HAP-1 (cell line): Measurements from ENCODE around the gene IKBKG.

Source experiments
- DNase-seq, 2 experiments: peaks; one replicate each; pipeline ENCODE4 v3.0.0-alpha.2; 2016 to 2020; ENCODE audit warnings: low spot score in 2 of 2
- H3K27me3 ChIP-seq: fragments of 250-450 bp; sonication (Bioruptor Pico); 2 replicates; pipeline ENCODE4 v1.5.1; 2020; ENCODE audit warnings: low read depth, mild to moderate bottlenecking, moderate library complexity
- H3K36me3 ChIP-seq: fragments of 250-450 bp; sonication (Bioruptor Pico); replicated peaks from 2 replicates; pipeline ENCODE4 v1.5.1; 2020; ENCODE audit warnings: mild to moderate bottlenecking
- H3K4me1 ChIP-seq: fragments of 250-450 bp; sonication (Bioruptor Pico); 2 replicates; pipeline ENCODE4 v1.5.1; 2020; ENCODE audit warnings: mild to moderate bottlenecking
- H3K4me3 ChIP-seq: fragments of 250-450 bp; sonication (Bioruptor Pico); 2 replicates; pipeline ENCODE4 v1.5.1; 2020; ENCODE audit warnings: mild to moderate bottlenecking, moderate library complexity
- H3K9me3 ChIP-seq: fragments of 250-450 bp; sonication (Bioruptor Pico); 2 replicates; pipeline ENCODE4 v1.5.1; 2020; ENCODE audit warnings: mild to moderate bottlenecking, moderate library complexity
- in situ Hi-C: fragments of 300-500 bp; cut with MboI; formaldehyde crosslinking; loops from 3 replicates; pipeline ENCODE4 v1.14.3; 2020; ENCODE audit warnings: low sequenced_read_pairs, inconsistent platforms, mixed read lengths

IKBKG gene

DNA sequence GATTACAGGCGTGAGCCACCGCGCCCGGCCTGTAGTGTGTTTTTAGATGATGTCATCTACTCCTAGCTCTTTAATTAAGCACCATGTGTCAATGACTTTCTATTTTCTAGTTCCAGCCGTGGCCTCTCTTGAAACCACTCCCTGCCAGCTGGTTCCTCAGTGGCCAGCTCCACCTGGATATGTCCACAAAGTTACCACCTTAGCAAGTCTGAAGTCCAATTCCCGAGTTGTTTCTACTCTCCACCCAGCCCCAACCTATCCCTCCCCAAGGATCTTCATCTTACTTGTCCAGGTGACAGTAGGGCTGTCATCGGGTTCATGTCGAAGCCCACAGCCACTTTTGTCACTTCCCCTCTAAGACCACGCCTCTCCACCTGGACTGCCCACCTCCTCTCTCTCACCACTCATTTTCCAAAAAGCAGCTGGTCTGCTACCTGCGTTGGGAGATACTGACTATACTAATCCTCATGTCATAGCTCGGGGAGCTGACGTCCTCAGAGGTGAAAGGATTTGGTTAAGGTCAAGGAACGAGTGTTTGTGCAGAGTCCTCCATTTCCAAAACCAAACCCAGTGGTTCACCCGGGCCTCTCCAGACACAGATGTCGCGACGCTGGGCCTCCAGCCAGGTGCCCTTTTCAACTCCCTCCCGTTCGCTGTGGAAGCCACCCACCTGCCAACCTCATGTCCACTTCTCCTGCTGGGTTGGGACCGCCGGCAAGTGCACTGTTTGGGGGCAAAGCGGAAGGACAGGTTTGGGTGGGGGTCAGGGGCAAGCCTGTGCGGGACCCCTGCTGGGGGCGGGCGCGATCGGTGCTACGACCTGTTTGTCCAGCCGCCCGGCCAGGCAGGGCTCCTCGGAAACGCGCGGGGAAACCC lies 32.1 kb upstream of the IKBKG start:
- H3K4me1 ChIP-seq: peaks cover 19% of the 10 kb centered on the region
- peaks cover 11% of the 10 kb centered on the region for H3K36me3 ChIP-seq
- no peaks in the 10 kb centered on the region for H3K27me3 ChIP-seq
- H3K4me3 ChIP-seq: peak overlapping the region; percentile 96
- no peaks in the 10 kb centered on the region for H3K9me3 ChIP-seq
- DNase-seq: peak in 1 of 2 experiments; percentile 32
- in situ Hi-C loops: no loop called here

DNA sequence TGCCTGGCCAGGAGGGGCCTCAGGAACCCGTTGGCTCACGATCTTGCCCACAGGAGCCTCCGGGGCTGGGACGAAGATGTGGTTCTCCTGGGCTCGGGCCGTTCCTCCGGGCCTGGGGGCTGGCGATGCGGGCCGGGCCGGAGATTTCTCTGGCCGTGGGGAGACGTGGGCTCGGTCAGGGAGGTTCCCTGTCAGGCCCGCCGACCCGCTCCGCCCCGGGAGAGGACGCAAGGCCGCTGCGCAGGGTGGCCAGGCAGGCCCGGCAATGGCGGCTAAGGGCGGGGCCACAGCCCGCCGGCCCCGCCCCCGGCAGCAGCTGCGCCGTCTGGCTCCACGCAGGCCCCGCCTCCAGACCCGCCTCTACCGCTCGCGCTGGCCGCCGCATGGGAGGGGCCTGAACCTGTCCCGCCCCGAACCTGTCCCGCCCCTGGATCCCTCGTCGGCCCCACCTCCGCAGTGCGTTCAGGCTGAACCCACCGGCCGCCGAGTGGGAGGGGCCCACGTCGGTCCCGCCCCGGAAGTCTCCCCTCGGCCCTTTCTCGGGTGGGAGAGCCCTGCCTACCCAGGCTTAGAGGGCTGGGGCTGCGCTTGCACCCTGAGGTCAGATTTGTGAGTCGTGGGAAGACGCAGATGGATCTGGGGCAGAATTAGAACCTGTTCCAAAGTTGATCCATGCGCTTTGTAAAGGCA lies 31.3 kb upstream of the IKBKG start, which contains the start of gene FAM3A:
Gene FAM3A, minus strand, starts transcription at position 267 of the 690 bp plus-strand sequence. CDS start 460 bp downstream, outside the sequence.
- in situ Hi-C loops: no loop called here
- peak within 1 kb of the TSS; percentile 96 for H3K4me3 ChIP-seq
- H3K27me3 ChIP-seq: no peaks in the 10 kb centered on the region
- peaks cover 19% of the 10 kb centered on the region for H3K4me1 ChIP-seq
- H3K9me3 ChIP-seq: no peaks in the 10 kb centered on the region
- peak; percentile 89 to 99 for DNase-seq
- H3K36me3 ChIP-seq: peaks cover 5% of the 10 kb centered on the region

DNA sequence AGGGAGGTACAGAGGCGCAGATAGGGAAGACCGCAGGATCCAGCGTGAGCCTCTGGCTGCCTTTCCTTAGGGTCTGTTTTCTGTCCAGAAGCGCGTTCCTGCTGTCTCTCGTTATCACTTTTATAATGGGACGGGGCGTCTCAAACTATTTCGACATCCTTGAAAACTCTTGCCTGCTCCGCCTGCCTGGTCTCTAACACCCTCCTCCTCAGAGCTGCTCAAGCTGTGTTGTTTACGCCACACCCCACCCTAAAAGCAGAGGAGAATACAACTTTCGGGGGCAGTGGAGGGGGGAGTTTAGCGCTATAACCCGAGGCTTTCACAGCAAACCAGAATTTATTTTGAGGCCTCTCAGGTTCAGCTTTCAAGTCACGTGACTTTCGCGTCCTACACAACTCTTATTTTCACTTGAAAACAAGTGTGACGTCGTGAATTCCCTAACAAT lies 30.7 kb upstream of the IKBKG start:
- Histone ChIP-seq H3K9me3 (no peaks in the 10 kb centered on the region), H3K4me1 (peaks cover 19% of the 10 kb centered on the region), H3K27me3 (no peaks in the 10 kb centered on the region), H3K4me3 (peak overlapping the region; percentile 96), H3K36me3 (no peaks in the 10 kb centered on the region; the same call in 1 of the 2 replicates)
- in situ Hi-C loops: no loop called here
- peak; percentile 71 to 79 for DNase-seq

DNA sequence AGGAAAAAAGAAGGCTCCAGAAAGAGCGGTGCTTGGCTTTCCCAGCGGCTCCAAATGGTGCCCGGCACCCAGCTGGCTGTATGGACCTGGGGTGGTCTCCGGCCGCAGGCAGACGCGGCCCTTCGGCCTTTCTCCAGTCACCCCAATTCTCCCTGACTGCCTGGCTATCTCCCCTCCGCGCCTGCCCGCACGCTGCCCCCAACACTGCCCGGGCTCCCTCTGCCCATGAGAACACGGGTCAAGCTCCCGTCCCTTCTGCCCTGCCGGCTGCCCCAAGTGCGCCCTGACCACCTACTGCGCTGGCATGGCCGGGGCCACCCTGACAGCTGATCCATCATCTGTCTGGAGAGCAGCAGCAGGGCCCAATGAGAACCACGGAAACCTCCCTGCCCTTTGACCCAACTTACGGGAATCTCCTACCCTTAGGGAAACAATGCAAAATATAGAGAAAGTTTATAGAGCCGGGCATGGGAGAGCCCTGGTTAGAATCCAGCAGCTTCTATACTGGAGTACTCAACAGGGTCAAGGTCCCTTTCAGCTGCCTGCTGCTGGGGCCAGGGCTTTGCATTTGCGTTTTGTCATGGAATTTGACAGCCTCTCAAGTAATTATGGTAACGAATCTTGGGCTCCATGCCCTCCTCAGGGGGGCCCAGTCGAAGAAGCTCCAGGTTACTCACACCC lies 30.2 kb upstream of the IKBKG start:
- H3K4me1 ChIP-seq: peaks cover 19% of the 10 kb centered on the region
- no peaks in the 10 kb centered on the region for H3K9me3 ChIP-seq
- no peak for DNase-seq
- H3K36me3 ChIP-seq: no peaks in the 10 kb centered on the region; the same call in 1 of the 2 replicates
- in situ Hi-C loops: no loop called here
- no peaks in the 10 kb centered on the region for H3K27me3 ChIP-seq
- H3K4me3 ChIP-seq: no peak overlapping the region

DNA sequence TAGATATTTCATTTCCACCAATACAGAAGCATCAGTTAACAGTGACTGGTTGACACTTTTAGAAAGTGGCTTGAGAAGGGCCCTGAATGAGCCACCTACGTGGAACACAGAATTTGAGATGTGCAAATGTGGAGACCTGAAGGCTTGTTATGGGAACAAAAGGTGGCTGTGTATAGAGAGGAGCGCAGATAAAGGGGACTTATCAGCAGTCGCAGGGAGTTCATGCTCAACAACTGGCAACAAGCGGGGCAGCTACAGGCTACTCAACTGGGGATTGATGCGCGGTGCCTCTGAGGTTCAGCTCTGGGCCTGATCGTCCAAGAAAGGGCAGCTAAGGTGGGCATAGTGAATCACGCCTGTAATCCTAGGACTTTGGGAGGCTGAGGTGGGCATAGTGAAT lies 28.0 kb upstream of the IKBKG start:
- Histone ChIP-seq H3K9me3 (no peaks in the 10 kb centered on the region), H3K4me3 (no peak overlapping the region), H3K27me3 (no peaks in the 10 kb centered on the region), H3K36me3 (no peaks in the 10 kb centered on the region), H3K4me1 (peaks cover 19% of the 10 kb centered on the region)
- in situ Hi-C loops: no loop called here
- DNase-seq: no peak

DNA sequence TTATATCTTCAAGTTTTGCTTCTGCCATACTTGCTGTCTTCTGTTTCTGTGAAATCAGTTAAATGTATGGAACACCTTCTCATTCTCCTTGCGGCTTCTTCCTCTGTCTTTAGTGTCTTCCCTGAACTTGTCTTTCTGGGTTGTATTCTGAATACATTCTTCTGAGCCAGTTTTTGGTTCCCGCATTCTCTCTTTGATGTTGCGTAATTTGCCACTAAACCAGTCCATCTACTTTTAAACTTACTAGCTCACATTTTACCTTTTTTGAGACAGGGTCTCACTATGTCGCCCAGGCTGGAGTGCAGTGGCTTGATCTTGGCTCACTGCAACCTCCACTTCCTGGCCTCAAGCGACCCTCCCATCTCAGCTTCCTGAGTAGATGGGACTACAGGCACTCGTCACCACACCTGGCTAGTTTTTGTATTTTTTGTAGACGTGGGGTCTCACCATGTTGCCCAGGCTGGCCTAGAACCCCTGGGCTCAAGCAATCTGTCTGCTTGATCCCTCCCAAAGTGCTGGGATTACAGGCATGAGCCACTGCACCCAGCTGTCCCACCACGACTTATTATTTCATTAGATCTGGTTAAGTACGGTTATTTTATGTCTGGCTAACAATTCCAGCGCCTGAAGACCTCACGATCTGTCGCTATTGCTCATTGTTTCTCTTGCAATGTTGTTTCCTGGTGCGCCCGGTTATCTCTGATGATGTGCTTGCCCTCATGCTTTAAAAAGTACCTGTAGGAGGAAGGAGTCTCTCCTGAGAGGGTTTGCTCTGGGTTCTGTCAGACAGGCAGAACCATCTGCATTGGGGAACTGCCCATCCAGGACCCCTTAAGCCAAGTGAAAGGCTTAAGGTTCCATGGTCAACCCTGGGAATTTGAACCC lies 21.6 kb upstream of the IKBKG start:
- in situ Hi-C loops: loop anchor here (25.0 kb wide), 4 partner anchors 164 to 1564 kb away; partner anchors contain the start of genes FLNA, IRAK1 and MECP2
- peaks cover 8% of the 10 kb centered on the region for H3K4me1 ChIP-seq
- H3K27me3 ChIP-seq: no peaks in the 10 kb centered on the region
- peaks cover 1% of the 10 kb centered on the region; the same call in 1 of the 2 replicates for H3K36me3 ChIP-seq
- H3K4me3 ChIP-seq: no peak overlapping the region
- DNase-seq: no peak
- H3K9me3 ChIP-seq: no peaks in the 10 kb centered on the region

DNA sequence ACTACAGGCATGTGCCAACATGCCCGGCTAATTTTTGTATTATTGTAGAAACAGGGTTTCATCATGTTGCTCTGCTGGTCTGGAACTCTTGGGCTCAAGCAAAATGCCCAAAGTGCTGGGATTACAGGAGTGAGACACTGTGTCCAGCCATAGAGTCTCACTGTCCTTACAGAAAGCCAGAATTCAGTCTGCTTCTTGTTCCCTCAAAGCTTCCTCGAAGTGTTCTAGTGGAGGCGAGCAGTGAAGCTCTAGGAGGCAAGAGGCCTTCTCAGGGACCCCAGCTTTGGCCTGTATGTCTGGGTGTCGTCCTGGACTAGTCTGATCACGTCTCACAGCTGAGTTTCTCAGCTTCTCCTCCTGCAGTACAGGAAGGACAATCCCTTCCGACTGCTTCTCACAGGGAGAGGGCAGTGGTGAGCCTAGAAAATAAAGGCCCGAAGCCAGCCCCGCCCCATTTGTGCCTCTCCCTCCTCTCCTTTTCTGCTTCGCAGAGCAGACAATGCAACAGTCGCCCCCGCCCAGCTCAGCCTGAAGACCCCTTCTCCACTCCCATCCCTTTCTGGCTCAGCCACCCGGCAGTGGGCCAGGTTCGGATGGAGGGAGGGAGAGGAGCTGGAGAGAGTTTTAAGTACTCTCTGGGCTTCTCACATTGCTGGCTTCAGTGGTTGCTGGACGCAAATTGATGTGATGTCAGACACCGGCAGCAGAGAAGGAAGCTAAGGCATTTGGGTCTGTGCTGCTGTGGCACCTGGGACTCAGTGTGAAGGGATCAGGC lies 20.3 kb upstream of the IKBKG start:
- peak overlapping the region; percentile 16 for H3K4me3 ChIP-seq
- no peaks in the 10 kb centered on the region for H3K9me3 ChIP-seq
- H3K4me1 ChIP-seq: peaks cover 8% of the 10 kb centered on the region
- in situ Hi-C loops: loop anchor here (25.0 kb wide), 4 partner anchors 165 to 1565 kb away; partner anchors contain the start of genes FLNA, IRAK1 and MECP2
- H3K27me3 ChIP-seq: no peaks in the 10 kb centered on the region
- DNase-seq: peak; percentile 91 to 94
- peaks cover 6% of the 10 kb centered on the region; the same call in 1 of the 2 replicates for H3K36me3 ChIP-seq

DNA sequence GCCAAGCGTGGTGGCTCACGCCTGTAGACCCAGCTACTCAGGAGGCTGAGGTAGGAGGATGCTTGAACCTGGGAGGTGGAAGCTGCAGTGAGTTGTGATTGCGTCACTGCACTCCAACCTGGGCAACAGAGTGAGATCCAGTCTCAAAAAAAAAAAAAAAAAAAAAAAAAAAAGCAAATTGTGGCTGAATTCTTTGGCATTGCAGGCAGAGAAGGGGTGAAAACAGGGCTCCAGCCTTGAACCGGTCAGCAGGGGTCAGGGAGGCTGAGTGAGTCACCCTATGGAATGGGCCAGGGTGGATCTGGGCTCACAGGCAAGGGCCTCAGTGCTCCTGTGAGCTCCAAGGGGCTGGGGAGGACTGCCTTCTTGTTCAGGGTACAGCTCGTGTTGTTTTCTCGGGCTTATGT lies 18.2 kb upstream of the IKBKG start:
- H3K27me3 ChIP-seq: no peaks in the 10 kb centered on the region
- H3K36me3 ChIP-seq: peaks cover 27% of the 10 kb centered on the region
- H3K4me1 ChIP-seq: peaks cover 8% of the 10 kb centered on the region
- no peaks in the 10 kb centered on the region for H3K9me3 ChIP-seq
- DNase-seq: no peak
- H3K4me3 ChIP-seq: no peak overlapping the region
- in situ Hi-C loops: loop anchor here (25.0 kb wide), 4 partner anchors 167 to 1567 kb away; partner anchors contain the start of genes FLNA, IRAK1 and MECP2

DNA sequence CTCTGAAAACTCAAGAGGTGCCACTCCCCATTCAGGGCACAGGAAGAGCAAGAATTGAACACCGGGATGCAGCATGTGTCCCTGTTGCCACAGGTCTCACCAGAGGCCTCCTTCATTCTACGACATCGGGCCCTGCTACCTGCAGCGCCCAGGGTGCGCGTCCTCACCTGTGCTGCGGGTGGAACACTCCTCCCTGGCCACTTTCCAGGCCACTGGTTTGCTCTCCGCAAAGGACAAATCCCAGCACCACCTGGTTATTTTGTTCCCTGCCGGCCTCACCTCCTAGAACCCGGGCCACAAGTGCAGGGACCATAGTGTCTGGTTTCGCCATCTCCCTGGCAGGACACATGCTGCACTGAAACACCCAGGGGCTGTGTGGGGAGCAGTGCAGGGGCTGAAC lies 17.1 kb upstream of the IKBKG start:
- Histone ChIP-seq H3K4me3 (no peak overlapping the region), H3K36me3 (peaks cover 36% of the 10 kb centered on the region), H3K27me3 (no peaks in the 10 kb centered on the region), H3K9me3 (no peaks in the 10 kb centered on the region), H3K4me1 (peaks cover 8% of the 10 kb centered on the region)
- no peak for DNase-seq
- in situ Hi-C loops: loop anchor here (25.0 kb wide), 4 partner anchors 168 to 1568 kb away; partner anchors contain the start of genes FLNA, IRAK1 and MECP2

DNA sequence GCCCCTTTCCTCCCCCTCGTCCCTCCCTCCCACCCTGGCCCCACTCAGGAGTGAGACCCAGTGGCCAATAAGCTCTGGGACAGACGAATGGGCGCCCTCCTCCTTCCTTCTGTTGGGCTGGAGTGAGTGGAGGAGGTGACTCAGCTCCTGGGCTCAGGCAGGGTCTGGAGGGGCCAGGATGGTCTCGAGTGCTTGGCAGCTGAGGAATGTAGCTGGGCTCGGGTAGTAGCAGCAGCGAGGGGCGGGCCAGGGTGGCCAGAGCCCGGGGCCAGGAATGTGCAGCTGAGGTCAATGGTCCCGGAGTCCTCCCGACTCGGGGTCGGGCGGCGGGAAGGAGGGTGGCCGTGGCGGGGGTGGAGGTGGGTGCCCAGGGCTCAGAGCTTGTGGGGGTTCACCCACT lies 15.8 kb upstream of the IKBKG start:
- no peaks in the 10 kb centered on the region for H3K9me3 ChIP-seq
- H3K27me3 ChIP-seq: no peaks in the 10 kb centered on the region
- H3K4me1 ChIP-seq: peaks cover 8% of the 10 kb centered on the region
- no peak overlapping the region for H3K4me3 ChIP-seq
- in situ Hi-C loops: loop anchor here (25.0 kb wide), 4 partner anchors 169 to 1569 kb away; partner anchors contain the start of genes FLNA, IRAK1 and MECP2
- peaks cover 41% of the 10 kb centered on the region for H3K36me3 ChIP-seq
- no peak for DNase-seq

DNA sequence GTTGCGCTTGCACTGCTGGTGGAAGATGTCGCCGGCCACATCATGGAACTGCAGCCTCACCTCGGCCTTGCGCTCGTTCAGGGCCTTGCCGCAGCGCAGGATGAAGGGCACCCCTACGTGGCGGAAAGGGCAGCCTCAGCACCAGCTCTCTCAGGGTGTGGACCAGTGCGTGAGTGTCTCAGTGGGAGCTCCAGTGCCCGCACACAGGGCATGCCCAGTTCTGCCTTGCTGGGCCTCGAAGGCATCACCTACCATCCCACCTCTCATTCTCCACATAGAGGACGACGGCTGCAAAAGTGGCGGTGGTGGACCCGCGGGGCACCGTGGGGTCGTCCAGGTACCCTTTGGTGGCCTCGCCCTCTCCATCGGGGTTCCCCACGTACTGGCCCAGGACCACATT lies 14.7 kb upstream of the IKBKG start:
- Histone ChIP-seq H3K4me1 (no peaks in the 10 kb centered on the region), H3K4me3 (no peak overlapping the region), H3K27me3 (no peaks in the 10 kb centered on the region), H3K9me3 (no peaks in the 10 kb centered on the region), H3K36me3 (peaks cover 41% of the 10 kb centered on the region)
- DNase-seq: no peak
- in situ Hi-C loops: loop anchor here (25.0 kb wide), 4 partner anchors 170 to 1570 kb away; partner anchors contain the start of genes FLNA, IRAK1 and MECP2
